ENCODE results near the gene VEPH1. TPM values are rescaled to one million over a fixed set of nuclear protein-coding genes. Genes with fewer than 3 reads are reported as not detected.
A peak's percentile ranks its signal among the peaks of the same experiment; 100 is the strongest.

Gene VEPH1
- total RNA-seq, 1 experiment from 2014 or later, result 7.7 TPM

DNA sequence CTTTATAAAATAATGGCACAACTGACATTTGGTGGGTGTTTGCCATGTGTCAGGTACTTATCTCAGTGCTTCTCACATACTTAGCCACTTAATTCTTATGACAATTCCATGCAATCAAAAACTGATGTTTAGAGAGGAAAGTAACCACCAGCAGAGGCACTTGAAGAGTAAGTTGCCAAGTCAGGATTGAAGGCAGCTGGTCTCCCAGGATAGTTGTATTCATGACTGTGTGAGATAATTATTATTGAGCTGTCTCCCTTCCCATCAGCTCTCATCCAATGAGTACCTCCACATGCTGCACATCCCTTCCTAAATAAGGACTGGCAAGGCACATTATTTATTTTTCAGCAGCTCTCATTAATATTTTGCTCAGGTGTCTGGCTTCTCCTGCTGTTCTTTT lies 4.8 kb downstream of the VEPH1 start:
- H3K36me3 Mint-ChIP-seq (ENCODE audit: insufficient read depth in 1 of 3, low read depth in 3 of 3), result no peaks in the 10 kb centered on the region; a peak in 1 of 7 replicates
- H3K79me1 ChIP-seq (ENCODE audit: insufficient read depth, low read depth, low read length, poor library complexity, severe bottlenecking), result no peaks in the 10 kb centered on the region
- H3K14ac ChIP-seq (ENCODE audit: insufficient read depth, low read length), result no peak overlapping the region
- DNase-seq, result no peak
- H3K4me1 Mint-ChIP-seq, result peaks cover 80 to 86% of the 10 kb centered on the region in 2 experiments
- no peak overlapping the region for H4K5ac ChIP-seq (ENCODE audit: insufficient read length, low read depth, low read length)
- no peak overlapping the region for H3K27ac ChIP-seq (ENCODE audit: insufficient read length, low read depth, low read length)
- H3K56ac ChIP-seq (ENCODE audit: insufficient read length, low read depth, low read length), result no peak overlapping the region
- no peak overlapping the region for H4K91ac ChIP-seq (ENCODE audit: insufficient read length, low read depth, low read length)
- no peak overlapping the region for H3K27ac Mint-ChIP-seq
- no peak overlapping the region for H2BK12ac ChIP-seq (ENCODE audit: insufficient read length, low read depth, low read length)
- no peak overlapping the region for H3K18ac ChIP-seq (ENCODE audit: insufficient read length, low read depth, low read length)
- H2BK5ac ChIP-seq (ENCODE audit: insufficient read length, low read length), result no peak overlapping the region
- no peaks in the 10 kb centered on the region for H3K79me2 ChIP-seq (ENCODE audit: insufficient read depth, low read length)
- no peak overlapping the region for H2AK5ac ChIP-seq (ENCODE audit: insufficient read length, low read length)
- H3K4ac ChIP-seq (ENCODE audit: low read depth, low read length), result no peak overlapping the region
- H2BK120ac ChIP-seq (ENCODE audit: low read depth, low read length, poor library complexity, severe bottlenecking), result no peak overlapping the region
- H3T11ph ChIP-seq (ENCODE audit: low read length), result no peak overlapping the region
- H3K27me3 ChIP-seq (ENCODE audit: insufficient read depth, low read length), result no peaks in the 10 kb centered on the region
- H3K27me3 Mint-ChIP-seq (ENCODE audit: low read depth), result no peaks in the 10 kb centered on the region; the same call in none of the 2 replicates
- no peak overlapping the region for H4K8ac ChIP-seq (replicated peaks; ENCODE audit: insufficient read length, low read depth, low read length)
- TF ChIP-seq, protein P1, sequence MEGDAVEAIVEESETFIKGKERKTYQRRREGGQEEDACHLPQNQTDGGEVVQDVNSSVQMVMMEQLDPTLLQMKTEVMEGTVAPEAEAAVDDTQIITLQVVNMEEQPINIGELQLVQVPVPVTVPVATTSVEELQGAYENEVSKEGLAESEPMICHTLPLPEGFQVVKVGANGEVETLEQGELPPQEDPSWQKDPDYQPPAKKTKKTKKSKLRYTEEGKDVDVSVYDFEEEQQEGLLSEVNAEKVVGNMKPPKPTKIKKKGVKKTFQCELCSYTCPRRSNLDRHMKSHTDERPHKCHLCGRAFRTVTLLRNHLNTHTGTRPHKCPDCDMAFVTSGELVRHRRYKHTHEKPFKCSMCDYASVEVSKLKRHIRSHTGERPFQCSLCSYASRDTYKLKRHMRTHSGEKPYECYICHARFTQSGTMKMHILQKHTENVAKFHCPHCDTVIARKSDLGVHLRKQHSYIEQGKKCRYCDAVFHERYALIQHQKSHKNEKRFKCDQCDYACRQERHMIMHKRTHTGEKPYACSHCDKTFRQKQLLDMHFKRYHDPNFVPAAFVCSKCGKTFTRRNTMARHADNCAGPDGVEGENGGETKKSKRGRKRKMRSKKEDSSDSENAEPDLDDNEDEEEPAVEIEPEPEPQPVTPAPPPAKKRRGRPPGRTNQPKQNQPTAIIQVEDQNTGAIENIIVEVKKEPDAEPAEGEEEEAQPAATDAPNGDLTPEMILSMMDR (conservative IDR thresholded peaks at IDR 0.05), result no peak
- H3K23ac ChIP-seq (ENCODE audit: insufficient read length, low read depth, low read length), result no peak overlapping the region
- H2AFZ ChIP-seq (ENCODE audit: low read length), result no peak overlapping the region
- H3K4me1 ChIP-seq (ENCODE audit: insufficient read depth, low read length), result peaks cover 10% of the 10 kb centered on the region; the same call in 1 of the 2 replicates
- no peaks in the 10 kb centered on the region for H4K20me1 ChIP-seq (ENCODE audit: control insufficient read depth, insufficient read depth, insufficient read length)
- H3K23me2 ChIP-seq (ENCODE audit: insufficient read length, low read depth, low read length, poor library complexity, severe bottlenecking), result peaks cover 6% of the 10 kb centered on the region
- no peaks in the 10 kb centered on the region; a peak in 1 of 5 replicates for H3K9me3 Mint-ChIP-seq
- H2BK15ac ChIP-seq (ENCODE audit: low read depth, low read length), result no peak overlapping the region
- H3K4me2 ChIP-seq (ENCODE audit: insufficient read depth, insufficient read length, low read length), result peak overlapping the region; percentile 59
- no peak overlapping the region for H2BK20ac ChIP-seq (ENCODE audit: low read depth, low read length, poor library complexity, severe bottlenecking)
- no peak overlapping the region for H3K9ac ChIP-seq (ENCODE audit: extremely low read depth, insufficient read length, low read length)
- peak overlapping the region in 1 of 2 experiments; percentile 41; a peak in 1 of 5 replicates for H3K4me3 Mint-ChIP-seq
- H3K9me3 ChIP-seq (ENCODE audit: control insufficient read depth, low read depth, low read length), result no peaks in the 10 kb centered on the region
